A549 treated with Hydrocortisone at 1 μM for 4 hours (cell line): ENCODE measurements around the gene SH2D1A. TPM values are rescaled to one million over a fixed set of nuclear protein-coding genes. Genes with fewer than 3 reads are reported as not detected.

Source experiments
- total RNA-seq: library from RNA; stranded (reverse); fragments of 200-300 nt; extraction: Qiagen RNA extraction; gene quantifications from 5 replicates; pipeline ENCODE4 v1.2.3, GENCODE V29; 2022

SH2D1A gene
- total RNA-seq: not detected in 5 replicates

GRCh38 chrX:124346117-124346876 is at the start of gene SH2D1A:
TSS of gene SH2D1A (plus strand) at chrX:124346563. CDS start at chrX:124346643, 80 bp downstream.

DNA sequence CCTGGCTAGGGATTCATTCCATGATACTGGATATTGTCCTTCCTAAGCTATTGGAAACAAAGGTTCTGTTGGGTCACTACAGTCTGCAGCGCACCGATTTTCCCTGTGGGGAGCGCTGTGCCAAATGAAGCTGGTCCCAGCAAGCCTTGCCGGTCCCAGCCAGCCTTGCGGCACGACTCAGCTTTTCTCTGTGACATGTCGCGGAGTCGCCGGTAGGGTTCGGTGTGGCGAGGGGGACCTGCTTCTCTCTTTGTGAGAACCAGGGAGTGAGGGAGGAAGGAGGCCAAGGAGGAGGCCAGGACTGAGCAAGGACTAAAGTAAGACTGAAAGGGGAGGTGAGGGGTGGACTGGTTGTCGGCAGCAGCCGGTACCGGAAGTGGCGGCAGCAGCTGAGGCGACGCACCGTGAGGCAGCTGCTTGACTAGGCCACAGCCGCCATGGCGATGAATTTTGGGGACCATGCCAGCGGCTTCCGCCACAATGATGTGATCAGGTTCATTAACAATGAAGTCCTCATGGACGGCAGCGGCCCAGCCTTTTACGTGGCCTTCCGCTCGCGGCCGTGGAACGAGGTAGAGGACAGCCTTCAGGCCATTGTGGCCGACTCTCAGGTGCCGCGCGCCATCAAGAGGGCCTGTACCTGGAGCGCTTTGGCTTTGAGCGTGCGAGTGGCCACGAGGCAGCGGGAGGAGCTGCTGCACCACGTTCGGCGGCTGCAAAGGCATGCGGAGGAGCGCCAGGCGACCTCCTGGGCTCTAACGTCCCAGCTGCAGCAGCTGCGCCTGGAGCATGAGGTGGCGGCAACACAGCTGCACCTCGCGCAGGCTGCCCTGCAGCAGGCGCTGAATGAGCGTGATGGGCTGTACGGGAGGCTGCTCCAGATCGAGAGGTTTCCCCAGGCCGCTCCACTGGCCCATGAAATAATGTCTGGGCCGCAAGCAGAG is 13.6 kb upstream of the SH2D1A start, which contains the start of gene TEX13D:
TSS of gene TEX13D (plus strand) at position 180 of the 944 bp plus-strand sequence. CDS start at position 438, 258 bp downstream.

Other genes with a start within 250 kb of the SH2D1A start
- gene TEX13D, start 13.9 kb upstream of the SH2D1A start, total RNA-seq: not detected in 5 replicates